Measurements from ENCODE around the gene ETS2. TPM values are rescaled to one million over a fixed set of nuclear protein-coding genes. Genes with fewer than 3 reads are reported as not detected.

The ETS2 gene
- total RNA-seq, 2 experiments from 2014 or later: 28.1 to 29.7 TPM

- DNase-seq (no peak), ATAC-seq (no peak)
- intact Hi-C loops (cut with micrococcal nuclease): no loop called here
- Mint-ChIP-seq H3K27me3 (no peaks in the 10 kb centered on the region), H3K4me1 (ENCODE audit: low read depth) (peaks cover 22% of the 10 kb centered on the region), H3K36me3 (ENCODE audit: low read depth) (no peaks in the 10 kb centered on the region), H3K9me3 (no peaks in the 10 kb centered on the region), H3K27ac (no peak overlapping the region), H3K4me3 (no peak overlapping the region)
- ChIA-PET CTCF (no interaction called here), POLR2A (no interaction called here)
- TF ChIP-seq CTCF (IDR thresholded peaks at IDR 0.05): no peak
Measured at GRCh38 chr21:38834725-38835124, 29.0 kb downstream of the ETS2 start.

- H3K27ac Mint-ChIP-seq: no peak overlapping the region
- ChIA-PET CTCF (interaction anchor here (1.1 kb wide), 1 partner anchor 30 kb away, joined by 3 read pairs; no protein-coding TSS in a partner anchor), POLR2A (no interaction called here)
- no peak for DNase-seq
- H3K4me3 Mint-ChIP-seq: no peak overlapping the region
- intact Hi-C loops (cut with micrococcal nuclease): no loop called here
- TF ChIP-seq CTCF (IDR thresholded peaks at IDR 0.05): no peak
- ATAC-seq: no peak
- H3K4me1 Mint-ChIP-seq (ENCODE audit: low read depth): peaks cover 7% of the 10 kb centered on the region
- H3K9me3 Mint-ChIP-seq: no peaks in the 10 kb centered on the region
- no peaks in the 10 kb centered on the region for H3K27me3 Mint-ChIP-seq
- no peaks in the 10 kb centered on the region for H3K36me3 Mint-ChIP-seq (ENCODE audit: low read depth)
Measured at GRCh38 chr21:38837806-38838461, 32.2 kb downstream of the ETS2 start.

GRCh38 chr21:38838598-38839327, 33.0 kb downstream of the ETS2 start:
- H3K27me3 Mint-ChIP-seq: no peaks in the 10 kb centered on the region
- ChIA-PET CTCF (interaction anchor here (1.1 to 1.5 kb wide), 2 partner anchors 31 to 104 kb away, joined by 3 read pairs; no protein-coding TSS in a partner anchor), POLR2A (no interaction called here)
- no peak overlapping the region for H3K4me3 Mint-ChIP-seq
- TF ChIP-seq CTCF (IDR thresholded peaks at IDR 0.05): no peak
- no peak overlapping the region for H3K27ac Mint-ChIP-seq
- H3K9me3 Mint-ChIP-seq: no peaks in the 10 kb centered on the region
- peaks cover 7% of the 10 kb centered on the region for H3K4me1 Mint-ChIP-seq (ENCODE audit: low read depth)
- DNase-seq: no peak
- H3K36me3 Mint-ChIP-seq (ENCODE audit: low read depth): no peaks in the 10 kb centered on the region
- ATAC-seq: no peak
- intact Hi-C loops (cut with micrococcal nuclease): no loop called here

- TF ChIP-seq CTCF (IDR thresholded peaks at IDR 0.05): no peak
- H3K4me3 Mint-ChIP-seq: no peak overlapping the region
- ATAC-seq (peak; percentile 76), DNase-seq (peak; percentile 55)
- intact Hi-C loops (cut with micrococcal nuclease): no loop called here
- H3K36me3 Mint-ChIP-seq (ENCODE audit: low read depth): no peaks in the 10 kb centered on the region
- peaks cover 7% of the 10 kb centered on the region for H3K4me1 Mint-ChIP-seq (ENCODE audit: low read depth)
- no peak overlapping the region for H3K27ac Mint-ChIP-seq
- ChIA-PET CTCF (interaction anchor here (1.1 to 1.5 kb wide), 2 partner anchors 32 to 105 kb away, joined by 3 read pairs; no protein-coding TSS in a partner anchor), POLR2A (interaction anchor here (0.5 kb wide), 1 partner anchor 31 kb away, joined by 3 read pairs; no protein-coding TSS in a partner anchor)
- H3K9me3 Mint-ChIP-seq: no peaks in the 10 kb centered on the region
- H3K27me3 Mint-ChIP-seq: no peaks in the 10 kb centered on the region
Measured at GRCh38 chr21:38839328-38840286, 33.9 kb downstream of the ETS2 start.

All from activated CD8-positive, alpha-beta T cell treated with anti-CD3 and anti-CD28 coated beads for 36 hours (primary cell).